Activated CD8-positive, alpha-beta memory T cell treated with anti-CD3 and anti-CD28 coated beads, Interleukin-2, amount 10 ng/mL, durations not matched to agents 7 days and 5 days (primary cell): ENCODE results near the gene NFE2L1. TPM values are rescaled to one million over a fixed set of nuclear protein-coding genes. Genes with fewer than 3 reads are reported as not detected.

Experiments used
- ATAC-seq: fragments of 150-1000 bp; cut with Tn5 transposase; one replicate; pipeline ENCODE4 v1.10.0; 2021; ENCODE audit warnings: moderate library complexity
- CTCF ChIA-PET: fragments of 350-600 bp; sonication (Branson Sonifier 250); formaldehyde crosslinking; loops from one replicate; lab custom pipeline; 2021; ENCODE audit warnings: antibody characterized with exemption; lab: Charles Lee
- DNase-seq: peaks from one replicate; pipeline ENCODE4 v3.0.0-alpha.2; 2020
- H3K27ac Mint-ChIP-seq: one replicate; pipeline ENCODE4 v1.8.0; 2021; ENCODE audit warnings: mild to moderate bottlenecking, mixed read lengths
- H3K27me3 Mint-ChIP-seq: one replicate; pipeline ENCODE4 v1.8.0; 2021; ENCODE audit warnings: mixed read lengths
- H3K36me3 Mint-ChIP-seq: one replicate; pipeline ENCODE4 v1.8.0; 2021; ENCODE audit warnings: mild to moderate bottlenecking, mixed read lengths
- H3K4me1 Mint-ChIP-seq: one replicate; pipeline ENCODE4 v1.8.0; 2021; ENCODE audit warnings: mixed read lengths
- H3K4me3 Mint-ChIP-seq: one replicate; pipeline ENCODE4 v1.8.0; 2021; ENCODE audit warnings: mild to moderate bottlenecking, moderate library complexity, mixed read lengths
- H3K9me3 Mint-ChIP-seq: one replicate; pipeline ENCODE4 v1.8.0; 2022; ENCODE audit warnings: low read depth, mixed read lengths
- total RNA-seq, 2 experiments: library from RNA; stranded (reverse); gene quantifications; one replicate each; pipeline ENCODE4 v1.2.3, GENCODE V29; 2021

NFE2L1 gene
- total RNA-seq, 2 experiments from 2014 or later, result 56.1 to 80.8 TPM

DNA sequence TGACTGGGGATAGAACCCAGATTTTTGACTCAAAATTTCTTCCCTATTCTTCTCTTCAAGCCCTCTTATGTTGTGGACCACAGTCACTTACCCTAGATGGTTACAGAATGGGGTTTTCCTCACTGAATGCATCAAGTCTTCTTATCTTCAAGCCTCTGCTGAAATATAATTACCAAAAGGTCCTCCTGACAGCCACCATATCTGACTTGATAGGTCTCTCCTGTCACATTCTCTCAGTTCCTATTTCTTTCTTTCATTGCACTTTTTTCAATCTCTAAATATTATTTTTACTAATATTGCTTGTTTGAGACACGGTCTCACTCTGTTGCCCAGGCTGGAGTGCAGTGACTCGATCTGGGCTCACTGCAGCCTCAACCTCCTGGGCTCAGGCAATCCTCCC lies 9.5 kb upstream of the NFE2L1 start:
- Mint-ChIP-seq H3K4me3 (peak overlapping the region; percentile 15), H3K27ac (no peak overlapping the region), H3K27me3 (peaks cover 27% of the 10 kb centered on the region), H3K4me1 (peaks cover 21% of the 10 kb centered on the region), H3K36me3 (no peaks in the 10 kb centered on the region), H3K9me3 (no peaks in the 10 kb centered on the region)
- no peak for DNase-seq
- CTCF ChIA-PET, result interaction anchor here (1.3 to 5.7 kb wide), 3 partner anchors 12 to 580 kb away, joined by 3 to 64 read pairs (median 8); no protein-coding TSS in a partner anchor
- no peak for ATAC-seq

DNA sequence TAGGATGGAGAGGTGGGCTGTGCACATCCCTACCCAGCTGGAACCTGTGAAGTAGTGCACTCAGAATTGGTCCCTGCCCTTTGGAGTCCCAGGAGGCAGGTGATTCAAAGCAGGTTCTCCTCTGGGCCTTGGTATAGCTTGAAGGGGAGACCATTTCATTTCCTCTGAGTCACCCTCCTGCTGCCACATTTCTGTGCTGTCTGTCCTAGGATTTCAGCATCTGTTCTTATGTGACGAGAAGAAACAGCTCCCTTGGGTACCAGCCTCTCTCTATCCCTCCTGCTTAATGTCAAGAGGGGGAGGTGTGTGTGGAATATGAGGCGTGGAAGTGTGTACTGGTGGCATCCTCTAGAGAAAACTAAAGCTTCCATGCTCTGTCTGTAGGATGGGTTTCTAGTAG lies 5.0 kb upstream of the NFE2L1 start:
- Mint-ChIP-seq H3K4me3 (no peak overlapping the region), H3K36me3 (peaks cover 1% of the 10 kb centered on the region)
- ATAC-seq, result no peak

DNA sequence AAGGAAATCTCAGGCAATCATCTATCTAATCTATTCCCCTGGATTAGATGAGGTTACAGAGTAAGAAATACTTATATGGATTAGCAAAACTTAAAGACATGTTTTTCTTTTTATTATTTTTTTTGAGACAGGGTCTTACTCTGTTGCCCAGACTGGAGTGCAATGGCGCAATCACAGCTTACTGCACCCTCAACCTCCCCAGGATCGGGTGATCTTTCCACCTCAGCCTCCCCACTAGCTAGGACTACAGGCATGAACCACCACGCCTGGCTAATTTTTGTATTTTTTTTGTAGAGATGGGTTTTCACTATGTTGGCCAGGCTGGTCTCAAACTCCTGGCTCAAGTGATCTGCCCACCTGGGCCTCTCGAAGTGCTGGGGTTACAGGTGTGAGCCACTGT lies 3.3 kb upstream of the NFE2L1 start:
- DNase-seq, result no peak
- Mint-ChIP-seq H3K27me3 (no peaks in the 10 kb centered on the region), H3K4me3 (no peak overlapping the region), H3K27ac (no peak overlapping the region), H3K4me1 (peaks cover 31% of the 10 kb centered on the region), H3K36me3 (peaks cover 2% of the 10 kb centered on the region), H3K9me3 (no peaks in the 10 kb centered on the region)
- ATAC-seq, result no peak
- CTCF ChIA-PET, result interaction anchor here (0.6 to 10.7 kb wide), 9 partner anchors 10 to 214 kb away, joined by 3 to 99 read pairs (median 4); no protein-coding TSS in a partner anchor

More for the DNA sequence above, 5.0 kb upstream of the NFE2L1 start:
- peaks cover 30% of the 10 kb centered on the region for H3K4me1 Mint-ChIP-seq
- CTCF ChIA-PET, result interaction anchor here (0.8 to 10.7 kb wide), 11 partner anchors 8 to 550 kb away, joined by 3 to 99 read pairs (median 4); partner anchors contain the start of genes CBX1 and HOXB5
- H3K9me3 Mint-ChIP-seq, result no peaks in the 10 kb centered on the region
- no peak for DNase-seq
- H3K27me3 Mint-ChIP-seq, result peaks cover 10% of the 10 kb centered on the region
- H3K27ac Mint-ChIP-seq, result no peak overlapping the region

DNA sequence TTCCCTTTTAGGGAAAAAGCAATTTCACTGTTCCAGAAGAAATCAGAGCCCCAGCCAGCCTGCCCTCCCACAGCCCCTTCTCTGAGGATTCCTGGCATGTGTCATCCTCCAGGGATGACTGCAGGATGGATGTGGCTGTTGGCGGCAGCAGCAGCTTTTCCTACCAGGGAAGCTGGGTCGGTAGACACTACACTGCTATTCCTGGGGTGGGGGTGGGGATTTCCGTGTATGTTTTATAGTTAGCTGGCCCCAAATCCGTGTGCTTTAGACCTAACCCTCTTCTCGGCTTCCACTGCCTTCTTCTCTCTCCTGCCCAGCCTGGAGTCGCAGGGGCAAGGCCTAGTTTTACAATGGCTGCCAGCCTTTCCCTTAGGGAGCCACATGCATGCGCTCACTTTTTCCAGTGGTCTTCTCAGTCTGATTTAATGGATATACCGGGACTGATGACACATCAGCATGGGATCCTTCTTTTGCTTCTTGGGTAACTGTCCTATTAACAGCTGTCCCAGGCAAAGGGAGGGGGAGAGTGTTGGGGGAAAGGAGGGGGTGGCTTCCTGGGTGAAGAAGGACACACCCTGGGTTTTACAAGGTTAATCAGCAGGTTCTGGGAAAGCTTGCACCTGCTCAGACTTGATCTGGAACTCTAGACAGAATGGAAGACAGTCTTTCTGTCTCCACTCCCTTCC lies 2.7 kb upstream of the NFE2L1 start:
- no peaks in the 10 kb centered on the region for H3K27me3 Mint-ChIP-seq
- no peak for DNase-seq
- no peak overlapping the region for H3K27ac Mint-ChIP-seq
- H3K4me1 Mint-ChIP-seq, result peaks cover 37% of the 10 kb centered on the region
- no peaks in the 10 kb centered on the region for H3K9me3 Mint-ChIP-seq
- H3K36me3 Mint-ChIP-seq, result peaks cover 6% of the 10 kb centered on the region
- ATAC-seq, result no peak
- CTCF ChIA-PET, result interaction anchor here (1.3 to 10.7 kb wide), 5 partner anchors 9 to 52 kb away, joined by 3 to 99 read pairs (median 6); partner anchors contain the start of gene COPZ2
- H3K4me3 Mint-ChIP-seq, result no peak overlapping the region

DNA sequence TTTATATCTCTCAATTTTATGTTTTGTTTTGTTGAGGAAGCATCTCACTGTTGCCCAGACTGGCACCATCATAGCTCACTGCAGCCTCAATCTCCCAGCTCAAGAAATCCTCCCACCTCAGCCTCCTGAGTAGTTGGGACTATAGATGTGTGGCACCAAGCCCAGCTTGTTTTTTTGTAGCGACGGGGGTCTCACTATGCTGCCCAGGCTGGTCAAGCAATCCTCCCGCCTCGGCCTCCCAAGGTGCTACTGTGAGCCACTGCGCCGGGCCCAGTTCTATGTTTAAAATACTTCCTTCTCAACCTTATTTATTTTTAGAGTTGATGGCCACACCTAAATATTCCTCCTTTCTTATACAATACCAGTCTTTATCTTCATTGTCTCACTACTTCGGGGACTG lies 1.9 kb upstream of the NFE2L1 start:
- CTCF ChIA-PET, result interaction anchor here (1.3 to 10.7 kb wide), 6 partner anchors 10 to 51 kb away, joined by 3 to 99 read pairs (median 18); partner anchors contain the start of gene COPZ2
- DNase-seq, result no peak
- peak overlapping the region; percentile 96 for H3K27ac Mint-ChIP-seq

DNA sequence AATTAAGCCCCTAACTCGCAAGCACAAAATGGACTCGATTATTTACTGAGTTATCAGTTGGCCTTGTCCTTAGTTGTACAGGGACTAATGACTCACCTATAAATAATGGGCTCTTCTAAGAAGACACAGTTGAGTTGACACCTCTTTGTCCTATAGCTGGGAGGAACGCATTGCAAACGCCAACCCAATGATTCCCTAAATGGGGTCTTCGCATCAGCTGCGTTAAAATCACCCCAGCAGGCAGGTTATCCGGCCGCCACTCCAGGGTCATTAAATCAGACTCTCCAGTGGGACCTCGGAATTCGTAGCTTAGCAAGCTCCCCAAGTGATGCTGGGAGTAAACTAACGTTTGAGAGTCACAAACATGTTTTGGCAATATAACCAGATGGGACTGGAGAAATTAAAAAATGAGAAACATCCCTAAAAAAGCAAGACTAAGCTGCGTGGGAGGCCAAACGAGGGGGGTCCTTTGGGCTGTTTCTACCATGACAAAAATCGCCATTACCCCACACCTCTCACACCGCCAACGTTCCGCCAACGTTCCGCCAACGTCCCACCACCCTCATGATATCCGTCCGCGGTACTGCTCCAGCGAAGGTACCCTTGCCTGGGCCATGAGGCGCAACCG lies 932 bp upstream of the NFE2L1 start:
- CTCF ChIA-PET, result interaction anchor here (0.9 to 10.7 kb wide), 14 partner anchors 11 to 100 kb away, joined by 3 to 99 read pairs (median 12); partner anchors contain the start of genes CBX1, CDK5RAP3 and COPZ2
- H3K36me3 Mint-ChIP-seq, result peaks cover 22% of the 10 kb centered on the region
- DNase-seq (no peak), ATAC-seq (no peak)
- H3K4me3 Mint-ChIP-seq, result peak overlapping the region; percentile 98
- H3K4me1 Mint-ChIP-seq, result peaks cover 54% of the 10 kb centered on the region
- no peaks in the 10 kb centered on the region for H3K9me3 Mint-ChIP-seq
- no peaks in the 10 kb centered on the region for H3K27me3 Mint-ChIP-seq
- H3K27ac Mint-ChIP-seq, result peak overlapping the region; percentile 96

More for the DNA sequence above, 1.9 kb upstream of the NFE2L1 start:
- H3K4me1 Mint-ChIP-seq, result peaks cover 46% of the 10 kb centered on the region
- H3K9me3 Mint-ChIP-seq, result no peaks in the 10 kb centered on the region
- no peak for ATAC-seq
- H3K4me3 Mint-ChIP-seq, result peak overlapping the region; percentile 98
- H3K27me3 Mint-ChIP-seq, result no peaks in the 10 kb centered on the region
- peaks cover 15% of the 10 kb centered on the region for H3K36me3 Mint-ChIP-seq

DNA sequence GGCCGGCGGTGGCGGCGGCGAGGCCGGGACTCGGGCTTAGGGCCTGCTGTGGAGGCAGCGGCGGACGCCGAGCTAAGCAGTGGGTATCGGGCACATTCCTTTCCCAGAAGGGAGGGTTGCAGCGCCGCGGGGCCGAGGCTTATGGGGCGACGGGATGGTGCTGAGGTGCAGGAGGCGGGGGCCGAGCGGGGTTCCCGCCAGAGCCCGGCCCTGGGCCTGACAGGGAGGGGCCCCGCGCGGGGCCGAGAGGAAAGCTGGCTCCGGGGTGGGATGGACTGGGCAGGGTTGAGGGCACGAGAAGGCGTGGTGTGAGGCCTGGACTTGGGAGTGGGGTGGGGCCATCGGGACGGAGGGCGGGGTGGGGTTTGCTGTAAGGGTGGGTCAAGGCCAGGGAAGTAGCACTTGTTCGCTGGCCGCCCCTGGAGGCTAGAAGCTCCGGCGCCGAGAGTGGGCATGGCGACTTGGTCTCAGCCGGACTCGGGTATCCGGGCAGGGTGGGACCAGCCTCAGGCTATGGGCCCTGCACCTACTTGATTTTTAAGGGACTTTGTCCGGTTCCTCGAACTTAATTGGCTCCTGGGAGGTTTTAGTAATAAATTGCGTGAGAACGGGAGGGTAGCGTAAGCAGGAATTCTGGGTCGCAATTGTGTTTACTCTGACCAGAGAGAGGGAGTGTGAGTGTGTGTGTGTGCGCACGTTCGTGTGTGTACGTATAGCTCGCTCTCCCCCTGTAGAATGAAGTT lies 396 bp downstream of the NFE2L1 start:
- DNase-seq (peak; percentile 79), ATAC-seq (peak; percentile 48)
- H3K36me3 Mint-ChIP-seq, result peaks cover 29% of the 10 kb centered on the region
- H3K27me3 Mint-ChIP-seq, result no peaks in the 10 kb centered on the region
- H3K9me3 Mint-ChIP-seq, result no peaks in the 10 kb centered on the region
- H3K4me3 Mint-ChIP-seq, result peak overlapping the region; percentile 98
- peaks cover 61% of the 10 kb centered on the region for H3K4me1 Mint-ChIP-seq
- peak overlapping the region; percentile 96 for H3K27ac Mint-ChIP-seq
- CTCF ChIA-PET, result interaction anchor here (0.8 to 10.7 kb wide), 18 partner anchors 10 to 99 kb away, joined by 3 to 99 read pairs (median 8); partner anchors contain the start of genes CBX1, CDK5RAP3 and COPZ2

DNA sequence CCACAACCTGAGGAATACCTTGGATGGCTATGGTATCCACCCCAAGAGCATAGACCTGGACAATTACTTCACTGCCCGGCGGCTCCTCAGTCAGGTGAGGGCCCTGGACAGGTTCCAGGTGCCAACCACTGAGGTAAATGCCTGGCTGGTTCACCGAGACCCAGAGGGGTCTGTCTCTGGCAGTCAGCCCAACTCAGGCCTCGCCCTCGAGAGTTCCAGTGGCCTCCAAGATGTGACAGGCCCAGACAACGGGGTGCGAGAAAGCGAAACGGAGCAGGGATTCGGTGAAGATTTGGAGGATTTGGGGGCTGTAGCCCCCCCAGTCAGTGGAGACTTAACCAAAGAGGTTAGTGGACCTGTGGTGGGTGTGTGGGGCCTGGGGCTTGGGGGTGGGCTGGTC lies 3.1 kb downstream of the NFE2L1 start:
- Mint-ChIP-seq H3K4me1 (peaks cover 70% of the 10 kb centered on the region), H3K27ac (peak overlapping the region; percentile 62), H3K27me3 (no peaks in the 10 kb centered on the region), H3K36me3 (peaks cover 41% of the 10 kb centered on the region), H3K4me3 (no peak overlapping the region), H3K9me3 (no peaks in the 10 kb centered on the region)
- DNase-seq (no peak), ATAC-seq (no peak)
- CTCF ChIA-PET, result interaction anchor here (10.7 kb wide), 1 partner anchor 23 kb away, joined by 99 read pairs; no protein-coding TSS in a partner anchor

DNA sequence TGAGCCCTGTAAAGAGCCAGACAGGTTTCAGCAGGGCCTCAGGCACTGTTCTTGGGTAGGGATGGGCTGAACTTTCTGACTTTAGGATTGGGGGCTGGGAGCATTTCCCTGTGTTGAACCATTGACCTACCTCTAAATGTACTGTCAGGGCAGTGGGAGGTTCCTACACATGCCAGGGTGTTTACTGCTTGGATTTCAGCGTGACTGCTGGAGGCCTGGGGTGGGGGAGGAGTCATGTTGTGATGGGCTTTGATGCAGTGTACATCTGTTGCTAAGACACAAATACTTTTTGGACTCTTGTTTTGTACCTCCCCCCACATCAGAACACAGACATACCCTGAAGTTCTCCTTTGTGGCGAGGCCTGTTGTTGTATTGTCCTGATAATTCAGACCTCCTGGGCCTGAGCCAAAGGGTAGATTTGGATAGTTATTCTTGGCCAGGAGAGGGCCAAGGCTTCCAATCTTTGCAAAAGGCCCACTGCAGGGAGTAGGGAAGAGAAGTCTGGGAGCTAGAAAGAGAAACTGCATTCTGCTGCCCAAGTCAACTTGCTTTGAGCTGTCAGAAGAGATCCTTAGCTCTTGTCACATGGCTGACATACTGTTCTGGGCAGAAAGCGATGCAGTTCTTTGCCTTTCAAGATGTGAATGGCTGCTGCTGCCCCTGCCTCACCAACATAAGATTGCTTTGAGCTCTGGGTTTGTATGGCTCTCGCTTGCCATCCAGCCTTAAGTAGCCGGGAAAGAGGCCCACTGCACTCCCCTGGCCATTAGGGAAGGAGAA lies 3.7 kb downstream of the NFE2L1 start:
- ATAC-seq, result no peak
- DNase-seq, result no peak
- Mint-ChIP-seq H3K9me3 (no peaks in the 10 kb centered on the region), H3K4me3 (no peak overlapping the region), H3K27me3 (no peaks in the 10 kb centered on the region), H3K27ac (peak overlapping the region; percentile 62), H3K4me1 (peaks cover 68% of the 10 kb centered on the region), H3K36me3 (peaks cover 44% of the 10 kb centered on the region)
- CTCF ChIA-PET, result interaction anchor here (1.2 to 10.7 kb wide), 5 partner anchors 16 to 27 kb away, joined by 4 to 99 read pairs (median 5); no protein-coding TSS in a partner anchor

DNA sequence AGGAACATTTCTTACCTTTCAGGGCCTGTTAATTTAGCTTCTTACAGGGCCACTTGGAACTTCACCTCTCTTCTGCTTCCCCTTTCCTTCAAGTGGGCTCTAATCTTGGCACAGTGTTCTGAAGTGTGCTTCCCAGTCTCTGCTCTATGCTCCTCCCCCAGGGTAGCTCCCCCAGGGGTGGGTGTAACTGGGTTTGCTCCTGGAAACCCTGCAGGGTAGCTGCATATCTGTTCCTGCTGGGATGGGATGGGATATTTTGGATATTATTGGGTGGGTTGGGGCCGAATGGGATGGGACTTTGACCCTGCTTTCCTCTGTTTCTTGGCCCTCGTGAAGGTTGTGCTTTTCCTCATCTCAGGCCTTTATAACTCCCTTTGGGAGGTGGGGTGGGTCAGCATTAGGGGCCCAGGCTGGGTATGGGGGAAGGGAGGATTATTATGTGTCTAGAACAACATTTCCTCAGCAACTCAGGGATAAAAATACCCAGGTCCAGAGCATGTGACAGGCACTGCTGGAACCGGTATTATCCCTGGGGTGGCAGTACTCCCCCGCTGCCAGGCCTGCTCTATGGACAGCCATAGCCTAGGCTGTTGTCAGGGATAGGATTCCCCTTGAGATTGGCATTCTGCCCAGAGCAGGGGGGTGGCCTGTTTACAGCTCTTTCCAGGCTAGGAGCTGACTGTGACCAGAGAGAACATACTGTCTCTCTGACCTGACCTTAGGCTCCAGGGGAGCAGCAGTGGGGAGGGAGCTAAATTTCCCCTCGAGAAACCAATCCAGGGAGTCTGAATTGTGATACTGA lies 5.0 kb downstream of the NFE2L1 start:
- H3K36me3 Mint-ChIP-seq, result peaks cover 54% of the 10 kb centered on the region

DNA sequence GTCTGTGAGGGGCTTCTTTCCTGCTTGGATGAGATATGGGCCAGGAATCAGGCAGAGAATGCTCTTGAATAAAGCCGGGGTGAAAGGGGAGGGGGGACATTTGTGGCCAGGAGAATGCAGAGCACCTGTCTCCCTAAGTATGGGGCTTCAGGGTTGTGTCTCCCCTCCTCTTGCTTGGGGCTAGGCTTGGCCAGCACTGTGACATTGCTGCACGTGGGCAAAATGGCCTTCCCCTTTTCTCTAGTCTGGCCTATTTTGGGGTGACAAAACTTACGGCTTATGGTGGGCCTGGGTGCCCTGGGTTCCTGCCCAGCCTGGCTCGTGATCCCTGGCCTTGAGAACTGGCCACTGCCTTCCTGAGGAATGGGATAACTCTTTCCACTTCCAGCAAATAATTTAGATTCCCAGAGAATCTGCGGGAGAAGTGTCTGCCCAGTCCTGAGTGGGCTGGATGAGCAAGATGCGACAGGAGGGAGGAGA lies 5.6 kb downstream of the NFE2L1 start:
- H3K27ac Mint-ChIP-seq, result peak overlapping the region; percentile 20
- H3K27me3 Mint-ChIP-seq, result no peaks in the 10 kb centered on the region
- peaks cover 59% of the 10 kb centered on the region for H3K36me3 Mint-ChIP-seq
- ATAC-seq, result no peak
- DNase-seq, result no peak
- no peak overlapping the region for H3K4me3 Mint-ChIP-seq
- peaks cover 65% of the 10 kb centered on the region for H3K4me1 Mint-ChIP-seq
- no peaks in the 10 kb centered on the region for H3K9me3 Mint-ChIP-seq
- CTCF ChIA-PET, result interaction anchor here (1.7 to 2.7 kb wide), 3 partner anchors 15 to 27 kb away, joined by 3 to 13 read pairs (median 4); no protein-coding TSS in a partner anchor

More for the DNA sequence above, 5.0 kb downstream of the NFE2L1 start:
- Mint-ChIP-seq H3K27ac (peak overlapping the region; percentile 20), H3K9me3 (no peaks in the 10 kb centered on the region), H3K4me3 (no peak overlapping the region), H3K4me1 (peaks cover 65% of the 10 kb centered on the region), H3K27me3 (no peaks in the 10 kb centered on the region)
- CTCF ChIA-PET, result interaction anchor here (1.2 to 2.7 kb wide), 5 partner anchors 15 to 28 kb away, joined by 3 to 13 read pairs (median 4); no protein-coding TSS in a partner anchor
- ATAC-seq, result no peak
- no peak for DNase-seq
